Measurements from ENCODE around the gene MEF2A.
A peak's percentile ranks its signal among the peaks of the same experiment; 100 is the strongest.
"Not testable (repeated sequence)": the region's sequence is repeated elsewhere in the genome, so short reads cannot be mapped to it uniquely, and the experiment has no call there.

MEF2A gene

GRCh38 chr15:99565299-99566156, at the start of gene MEF2A:
MEF2A (plus strand) TSS chr15:99565984; CDS start chr15:99633120, 67,136 bp downstream.
- peak; percentile 80 for DNase-seq (ENCODE audit: low read depth in 2 of 2)

- DNase-seq (ENCODE audit: low read depth in 2 of 2) = no peak
Measured at GRCh38 chr15:99518191-99518590, 47.6 kb upstream of the MEF2A start.

- DNase-seq (ENCODE audit: low read depth in 2 of 2) = not testable (repeated sequence)
Measured at GRCh38 chr15:99519366-99519765, 46.4 kb upstream of the MEF2A start.

- no peak for DNase-seq (ENCODE audit: low read depth in 2 of 2)
Measured at GRCh38 chr15:99522288-99522687, 43.5 kb upstream of the MEF2A start.

- no peak for DNase-seq (ENCODE audit: low read depth in 2 of 2)
Measured at GRCh38 chr15:99526176-99526575, 39.6 kb upstream of the MEF2A start.

- no peak for DNase-seq (ENCODE audit: low read depth in 2 of 2)
Measured at GRCh38 chr15:99526671-99527070, 39.1 kb upstream of the MEF2A start.

GRCh38 chr15:99536422-99537040, 29.3 kb upstream of the MEF2A start:
- DNase-seq (ENCODE audit: low read depth in 2 of 2) = no peak

- DNase-seq (ENCODE audit: low read depth in 2 of 2) = no peak
Measured at GRCh38 chr15:99537344-99537743, 28.4 kb upstream of the MEF2A start.

- no peak for DNase-seq (ENCODE audit: low read depth in 2 of 2)
Measured at GRCh38 chr15:99538261-99538660, 27.5 kb upstream of the MEF2A start.

- DNase-seq (ENCODE audit: low read depth in 2 of 2) = no peak
Measured at GRCh38 chr15:99542828-99543227, 23.0 kb upstream of the MEF2A start.

GRCh38 chr15:99545605-99546004, 20.2 kb upstream of the MEF2A start:
- DNase-seq (ENCODE audit: low read depth in 2 of 2) = no peak

- DNase-seq (ENCODE audit: low read depth in 2 of 2) = no peak
Measured at GRCh38 chr15:99546441-99547100, 19.2 kb upstream of the MEF2A start.

- no peak for DNase-seq (ENCODE audit: low read depth in 2 of 2)
Measured at GRCh38 chr15:99547517-99547916, 18.3 kb upstream of the MEF2A start.

- no peak for DNase-seq (ENCODE audit: low read depth in 2 of 2)
Measured at GRCh38 chr15:99550077-99550476, 15.7 kb upstream of the MEF2A start.

- DNase-seq (ENCODE audit: low read depth in 2 of 2) = no peak
Measured at GRCh38 chr15:99552111-99552510, 13.7 kb upstream of the MEF2A start.

- no peak for DNase-seq (ENCODE audit: low read depth in 2 of 2)
Measured at GRCh38 chr15:99554880-99555488, 10.8 kb upstream of the MEF2A start.

GRCh38 chr15:99556011-99556410, 9.8 kb upstream of the MEF2A start:
- no peak for DNase-seq (ENCODE audit: low read depth in 2 of 2)

- DNase-seq (ENCODE audit: low read depth in 2 of 2) = no peak
Measured at GRCh38 chr15:99556578-99556977, 9.2 kb upstream of the MEF2A start.

- no peak for DNase-seq (ENCODE audit: low read depth in 2 of 2)
Measured at GRCh38 chr15:99558084-99558483, 7.7 kb upstream of the MEF2A start.

GRCh38 chr15:99558571-99558970, 7.2 kb upstream of the MEF2A start:
- no peak for DNase-seq (ENCODE audit: low read depth in 2 of 2)

GRCh38 chr15:99561476-99562230, 4.1 kb upstream of the MEF2A start:
- no peak for DNase-seq (ENCODE audit: low read depth in 2 of 2)

- no peak for DNase-seq (ENCODE audit: low read depth in 2 of 2)
Measured at GRCh38 chr15:99562238-99562637, 3.5 kb upstream of the MEF2A start.

All from stimulated activated CD4-positive, alpha-beta T cell treated with anti-CD3 and anti-CD28 coated beads, Interleukin-1b, Interleukin-23, amount 100 ng/mL, for 1 hour (primary cell).